Liver (tissue), 3 donors: ENCODE measurements around the gene PPP2R2D.

Source experiments
- ATF3 ChIP-seq: IDR thresholded peaks from 2 replicates; pipeline ENCODE4 v1.6.1; 2016; ENCODE audit warnings: antibody characterized with exemption
- EGR1 ChIP-seq, 2 donors: IDR thresholded peaks; 2 replicates each; pipeline ENCODE4 v1.6.1; 2016 to 2018; ENCODE audit warnings: antibody characterized with exemption in 2 of 2, low read depth in 2 of 2
- FOXA1 ChIP-seq: IDR thresholded peaks from 2 replicates; pipeline ENCODE4 v1.6.1; 2016; ENCODE audit warnings: antibody characterized with exemption
- GABPA ChIP-seq, 2 donors: IDR thresholded peaks in 1 of 2; conservative IDR thresholded peaks in 1 of 2; 2 replicates each; pipeline ENCODE4 v1.6.1; 2016; ENCODE audit warnings: antibody characterized with exemption in 2 of 2, mild to moderate bottlenecking in 1 of 2, moderate library complexity in 1 of 2
- JUND ChIP-seq, 2 donors: IDR thresholded peaks; 2 replicates each; pipeline ENCODE4 v1.6.1; 2016; ENCODE audit warnings: antibody characterized with exemption in 2 of 2
- NR2F2 ChIP-seq: IDR thresholded peaks from 2 replicates; pipeline ENCODE4 v1.6.1; 2016; ENCODE audit warnings: antibody characterized with exemption
- RAD21 ChIP-seq, 2 donors: IDR thresholded peaks; 2 replicates each; pipeline ENCODE4 v1.6.1; 2016; ENCODE audit warnings: antibody characterized with exemption in 2 of 2, mild to moderate bottlenecking in 2 of 2
- RXRA ChIP-seq, 2 donors: IDR thresholded peaks; 2 replicates each; pipeline ENCODE4 v1.6.1; 2017 to 2018; ENCODE audit warnings: antibody characterized with exemption in 2 of 2, mild to moderate bottlenecking in 1 of 2
- SP1 ChIP-seq: IDR thresholded peaks from 2 replicates; pipeline ENCODE4 v1.6.1; 2018; ENCODE audit warnings: antibody characterized with exemption, mild to moderate bottlenecking
- YY1 ChIP-seq: IDR thresholded peaks from 2 replicates; pipeline ENCODE4 v1.6.1; 2016; ENCODE audit warnings: antibody characterized with exemption, mild to moderate bottlenecking
- ZBTB33 ChIP-seq: IDR thresholded peaks from 2 replicates; pipeline ENCODE4 v1.6.1; 2016; ENCODE audit warnings: antibody characterized with exemption
- TF ChIP-seq, protein P1 (sequence below): fragments of 150-350 bp; IDR thresholded peaks from 2 replicates; pipeline ENCODE4 v1.5.1; 2017; ENCODE audit warnings: improper control_type of control experiment, low read depth, low read length; ENCODE audit not compliant: missing input control
- TF ChIP-seq, protein P2 (sequence below): IDR thresholded peaks from 2 replicates; pipeline ENCODE4 v1.6.1; 2016; ENCODE audit warnings: antibody characterized with exemption, mild to moderate bottlenecking
- TF ChIP-seq, protein P3 (sequence below): IDR thresholded peaks from 2 replicates; pipeline ENCODE4 v1.6.1; 2016; ENCODE audit warnings: antibody characterized with exemption
- donor health status: healthy.
- donor health status: healthy.

DNA sequence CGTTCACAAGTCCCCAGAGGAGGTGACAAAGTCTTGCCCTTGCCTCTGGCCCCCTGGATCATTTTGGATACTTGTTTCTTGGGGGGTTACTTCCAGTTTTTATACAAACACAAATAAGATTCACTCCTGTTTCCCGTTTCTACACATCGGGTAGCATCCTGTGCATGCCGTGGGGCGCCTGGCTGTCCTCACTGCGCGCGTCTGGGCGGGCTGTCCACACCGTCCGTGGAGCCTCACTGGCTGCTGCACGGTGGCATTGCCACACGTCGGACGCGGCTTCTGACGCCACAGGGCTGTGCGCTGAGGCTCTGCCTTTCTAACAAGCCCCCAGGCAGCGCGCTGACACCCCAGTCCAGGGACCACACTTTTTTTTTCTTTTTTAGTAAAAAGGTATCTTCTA is 62.5 kb downstream of the PPP2R2D start:
- TF ChIP-seq YY1 (no peak), EGR1 (IDR thresholded peaks at IDR 0.05; ENCODE audit: low read depth in 2 of 2) (no peak), RXRA (IDR thresholded peaks at IDR 0.05) (no peak), RAD21 (IDR thresholded peaks at IDR 0.05) (no peak), SP1 (no peak), GABPA (IDR thresholded peaks at IDR 0.05 in 1 of 2, conservative IDR thresholded peaks at IDR 0.05 in 1 of 2) (no peak), FOXA1 (no peak), ZBTB33 (no peak), JUND (IDR thresholded peaks at IDR 0.05) (no peak), ATF3 (no peak), NR2F2 (no peak)
- TF ChIP-seq, protein P1, sequence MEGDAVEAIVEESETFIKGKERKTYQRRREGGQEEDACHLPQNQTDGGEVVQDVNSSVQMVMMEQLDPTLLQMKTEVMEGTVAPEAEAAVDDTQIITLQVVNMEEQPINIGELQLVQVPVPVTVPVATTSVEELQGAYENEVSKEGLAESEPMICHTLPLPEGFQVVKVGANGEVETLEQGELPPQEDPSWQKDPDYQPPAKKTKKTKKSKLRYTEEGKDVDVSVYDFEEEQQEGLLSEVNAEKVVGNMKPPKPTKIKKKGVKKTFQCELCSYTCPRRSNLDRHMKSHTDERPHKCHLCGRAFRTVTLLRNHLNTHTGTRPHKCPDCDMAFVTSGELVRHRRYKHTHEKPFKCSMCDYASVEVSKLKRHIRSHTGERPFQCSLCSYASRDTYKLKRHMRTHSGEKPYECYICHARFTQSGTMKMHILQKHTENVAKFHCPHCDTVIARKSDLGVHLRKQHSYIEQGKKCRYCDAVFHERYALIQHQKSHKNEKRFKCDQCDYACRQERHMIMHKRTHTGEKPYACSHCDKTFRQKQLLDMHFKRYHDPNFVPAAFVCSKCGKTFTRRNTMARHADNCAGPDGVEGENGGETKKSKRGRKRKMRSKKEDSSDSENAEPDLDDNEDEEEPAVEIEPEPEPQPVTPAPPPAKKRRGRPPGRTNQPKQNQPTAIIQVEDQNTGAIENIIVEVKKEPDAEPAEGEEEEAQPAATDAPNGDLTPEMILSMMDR = no peak
- TF ChIP-seq, protein P2, sequence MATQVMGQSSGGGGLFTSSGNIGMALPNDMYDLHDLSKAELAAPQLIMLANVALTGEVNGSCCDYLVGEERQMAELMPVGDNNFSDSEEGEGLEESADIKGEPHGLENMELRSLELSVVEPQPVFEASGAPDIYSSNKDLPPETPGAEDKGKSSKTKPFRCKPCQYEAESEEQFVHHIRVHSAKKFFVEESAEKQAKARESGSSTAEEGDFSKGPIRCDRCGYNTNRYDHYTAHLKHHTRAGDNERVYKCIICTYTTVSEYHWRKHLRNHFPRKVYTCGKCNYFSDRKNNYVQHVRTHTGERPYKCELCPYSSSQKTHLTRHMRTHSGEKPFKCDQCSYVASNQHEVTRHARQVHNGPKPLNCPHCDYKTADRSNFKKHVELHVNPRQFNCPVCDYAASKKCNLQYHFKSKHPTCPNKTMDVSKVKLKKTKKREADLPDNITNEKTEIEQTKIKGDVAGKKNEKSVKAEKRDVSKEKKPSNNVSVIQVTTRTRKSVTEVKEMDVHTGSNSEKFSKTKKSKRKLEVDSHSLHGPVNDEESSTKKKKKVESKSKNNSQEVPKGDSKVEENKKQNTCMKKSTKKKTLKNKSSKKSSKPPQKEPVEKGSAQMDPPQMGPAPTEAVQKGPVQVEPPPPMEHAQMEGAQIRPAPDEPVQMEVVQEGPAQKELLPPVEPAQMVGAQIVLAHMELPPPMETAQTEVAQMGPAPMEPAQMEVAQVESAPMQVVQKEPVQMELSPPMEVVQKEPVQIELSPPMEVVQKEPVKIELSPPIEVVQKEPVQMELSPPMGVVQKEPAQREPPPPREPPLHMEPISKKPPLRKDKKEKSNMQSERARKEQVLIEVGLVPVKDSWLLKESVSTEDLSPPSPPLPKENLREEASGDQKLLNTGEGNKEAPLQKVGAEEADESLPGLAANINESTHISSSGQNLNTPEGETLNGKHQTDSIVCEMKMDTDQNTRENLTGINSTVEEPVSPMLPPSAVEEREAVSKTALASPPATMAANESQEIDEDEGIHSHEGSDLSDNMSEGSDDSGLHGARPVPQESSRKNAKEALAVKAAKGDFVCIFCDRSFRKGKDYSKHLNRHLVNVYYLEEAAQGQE = no peak
- TF ChIP-seq, protein P3, sequence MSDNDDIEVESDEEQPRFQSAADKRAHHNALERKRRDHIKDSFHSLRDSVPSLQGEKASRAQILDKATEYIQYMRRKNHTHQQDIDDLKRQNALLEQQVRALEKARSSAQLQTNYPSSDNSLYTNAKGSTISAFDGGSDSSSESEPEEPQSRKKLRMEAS = no peak
